ENCODE measurements around the gene RASAL3. TPM values are rescaled to one million over a fixed set of nuclear protein-coding genes. Genes with fewer than 3 reads are reported as not detected.
"Not testable (repeated sequence)": the region's sequence is repeated elsewhere in the genome, so short reads cannot be mapped to it uniquely, and the experiment has no call there.

RASAL3 gene
- total RNA-seq, 1 donor from 2014 or later: 2.9 TPM

GRCh38 chr19:15473821-15474220, 9.5 kb upstream of the RASAL3 start:
- not testable (repeated sequence) for DNase-seq (ENCODE audit: low read depth)

- no peak for DNase-seq (ENCODE audit: low read depth)
Measured at GRCh38 chr19:15471639-15472101, 7.3 kb upstream of the RASAL3 start.

- DNase-seq (ENCODE audit: low read depth): no peak
Measured at GRCh38 chr19:15469513-15470297, 5.4 kb upstream of the RASAL3 start.

GRCh38 chr19:15468675-15469512, 4.5 kb upstream of the RASAL3 start:
- DNase-seq (ENCODE audit: low read depth): no peak

GRCh38 chr19:15467734-15468214, 3.4 kb upstream of the RASAL3 start:
- DNase-seq (ENCODE audit: low read depth): no peak

GRCh38 chr19:15466851-15467733, 2.7 kb upstream of the RASAL3 start:
- peak; percentile 4 for DNase-seq (ENCODE audit: low read depth)

- DNase-seq (ENCODE audit: low read depth): no peak
Measured at GRCh38 chr19:15463861-15464371, 428 bp downstream of the RASAL3 start.

- DNase-seq (ENCODE audit: low read depth): no peak
Measured at GRCh38 chr19:15461694-15462093, 2.6 kb downstream of the RASAL3 start.

- no peak for DNase-seq (ENCODE audit: low read depth)
Measured at GRCh38 chr19:15457701-15458484, 6.5 kb downstream of the RASAL3 start.

GRCh38 chr19:15456871-15457700, 7.3 kb downstream of the RASAL3 start:
- no peak for DNase-seq (ENCODE audit: low read depth)

GRCh38 chr19:15456441-15456840, 7.9 kb downstream of the RASAL3 start:
- DNase-seq (ENCODE audit: low read depth): no peak

GRCh38 chr19:15455996-15456395, 8.3 kb downstream of the RASAL3 start:
- no peak for DNase-seq (ENCODE audit: low read depth)

GRCh38 chr19:15453906-15454860, 10.2 kb downstream of the RASAL3 start:
- no peak for DNase-seq (ENCODE audit: low read depth)

- no peak for DNase-seq (ENCODE audit: low read depth)
Measured at GRCh38 chr19:15453091-15453578, 11.2 kb downstream of the RASAL3 start.

GRCh38 chr19:15452111-15453047, 12.0 kb downstream of the RASAL3 start:
- peak; percentile 90 for DNase-seq (ENCODE audit: low read depth)

- DNase-seq (ENCODE audit: low read depth): no peak
Measured at GRCh38 chr19:15450528-15450890, 13.8 kb downstream of the RASAL3 start.

Measured in renal cortical epithelial cell (primary cell).